ENCODE results near the gene SDK2.

SDK2 gene

GRCh38 chr17:73531158-73531557, 113.1 kb downstream of the SDK2 start:
- DNase-seq = no peak

GRCh38 chr17:73528679-73529078, 115.6 kb downstream of the SDK2 start:
- no peak for DNase-seq

- no peak for DNase-seq
Measured at GRCh38 chr17:73526952-73527351, 117.3 kb downstream of the SDK2 start.

- DNase-seq = no peak
Measured at GRCh38 chr17:73524941-73525679, 119.1 kb downstream of the SDK2 start.

GRCh38 chr17:73522696-73523095, 121.5 kb downstream of the SDK2 start:
- no peak for DNase-seq

GRCh38 chr17:73522107-73522506, 122.1 kb downstream of the SDK2 start:
- DNase-seq = no peak

GRCh38 chr17:73521376-73521775, 122.9 kb downstream of the SDK2 start:
- DNase-seq = no peak

GRCh38 chr17:73520369-73520761, 123.9 kb downstream of the SDK2 start:
- no peak for DNase-seq

GRCh38 chr17:73519714-73520368, 124.4 kb downstream of the SDK2 start:
- DNase-seq = no peak

GRCh38 chr17:73519011-73519410, 125.2 kb downstream of the SDK2 start:
- DNase-seq = no peak

- DNase-seq = no peak
Measured at GRCh38 chr17:73516431-73516830, 127.8 kb downstream of the SDK2 start.

GRCh38 chr17:73514146-73514863, 129.9 kb downstream of the SDK2 start:
- no peak for DNase-seq

- DNase-seq = no peak
Measured at GRCh38 chr17:73513426-73513825, 130.8 kb downstream of the SDK2 start.

GRCh38 chr17:73511719-73512115, 132.5 kb downstream of the SDK2 start:
- no peak for DNase-seq

- peak; percentile 41 for DNase-seq
Measured at GRCh38 chr17:73510981-73511718, 133.1 kb downstream of the SDK2 start.

GRCh38 chr17:73508931-73509605, 135.2 kb downstream of the SDK2 start:
- DNase-seq = no peak

- no peak for DNase-seq
Measured at GRCh38 chr17:73508057-73508930, 136.0 kb downstream of the SDK2 start.

- no peak for DNase-seq
Measured at GRCh38 chr17:73506470-73507435, 137.5 kb downstream of the SDK2 start.

- DNase-seq = no peak
Measured at GRCh38 chr17:73503560-73503959, 140.7 kb downstream of the SDK2 start.

- no peak for DNase-seq
Measured at GRCh38 chr17:73500414-73500999, 143.7 kb downstream of the SDK2 start.
